Kidney glomerular epithelial cell (primary cell): ENCODE results near the gene SSUH2.

Experiments
- DNase-seq: peaks from one replicate; lab custom pipeline; 2025; lab: John Stamatoyannopoulos, UW

The SSUH2 gene

DNA sequence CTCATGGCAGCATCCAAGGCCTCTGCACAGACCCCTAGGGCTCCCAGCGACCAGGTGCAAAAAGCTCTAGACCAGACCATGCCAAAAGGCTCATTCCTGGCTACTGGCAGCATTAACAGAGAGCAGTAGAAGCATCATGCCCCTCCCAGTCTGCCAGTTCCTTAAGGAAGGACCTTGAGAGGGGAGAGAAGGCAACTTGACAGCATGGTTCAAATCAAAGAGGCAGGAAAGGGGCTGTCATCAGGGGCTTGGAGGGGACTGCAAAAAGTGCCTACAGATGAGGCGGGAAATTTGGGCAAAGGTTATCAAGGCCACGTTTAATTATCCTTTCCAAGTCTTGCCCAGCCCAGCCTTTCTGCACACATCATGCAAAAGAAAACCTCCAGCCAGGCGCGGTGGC lies 64.7 kb downstream of the SSUH2 start:
- DNase-seq = no peak

DNA sequence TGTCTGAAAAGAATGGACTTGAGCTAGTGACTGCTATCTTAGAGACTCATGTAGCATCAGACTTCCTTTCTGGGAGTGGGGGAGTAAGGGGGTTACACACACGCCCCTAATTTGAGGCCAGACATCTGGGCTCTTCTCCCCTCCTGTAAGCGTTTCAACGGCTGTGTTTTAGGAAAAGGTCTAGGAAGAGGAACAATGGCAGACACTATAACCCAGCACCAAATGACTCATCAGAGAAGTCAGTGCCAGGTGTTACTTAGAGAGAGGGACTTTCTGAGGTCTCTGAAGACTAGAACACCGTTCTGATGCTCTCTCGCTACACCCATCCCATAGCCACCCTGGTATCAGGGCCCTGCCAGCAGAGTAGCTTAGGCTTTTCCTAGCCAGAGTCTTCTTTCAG lies 65.5 kb downstream of the SSUH2 start:
- peak; percentile 7 for DNase-seq

DNA sequence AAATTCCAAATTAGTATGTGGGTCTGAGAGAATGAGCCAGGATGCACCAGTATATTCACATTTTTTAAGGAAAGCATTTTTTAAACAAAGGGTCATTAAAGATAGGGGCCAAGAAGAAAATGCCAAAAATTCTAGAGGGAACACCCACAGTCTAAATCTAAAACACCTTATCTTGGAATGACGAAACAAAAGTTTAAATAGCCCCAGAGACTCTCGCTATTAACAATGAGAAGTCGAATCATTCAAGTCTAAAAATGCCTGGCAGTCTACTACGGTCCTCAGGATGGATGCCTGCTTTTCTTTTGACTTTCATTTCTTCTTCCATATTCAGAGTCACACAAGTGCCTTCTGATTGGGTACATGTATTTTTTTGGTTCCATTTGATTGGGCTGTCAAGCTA lies 66.3 kb downstream of the SSUH2 start:
- no peak for DNase-seq

DNA sequence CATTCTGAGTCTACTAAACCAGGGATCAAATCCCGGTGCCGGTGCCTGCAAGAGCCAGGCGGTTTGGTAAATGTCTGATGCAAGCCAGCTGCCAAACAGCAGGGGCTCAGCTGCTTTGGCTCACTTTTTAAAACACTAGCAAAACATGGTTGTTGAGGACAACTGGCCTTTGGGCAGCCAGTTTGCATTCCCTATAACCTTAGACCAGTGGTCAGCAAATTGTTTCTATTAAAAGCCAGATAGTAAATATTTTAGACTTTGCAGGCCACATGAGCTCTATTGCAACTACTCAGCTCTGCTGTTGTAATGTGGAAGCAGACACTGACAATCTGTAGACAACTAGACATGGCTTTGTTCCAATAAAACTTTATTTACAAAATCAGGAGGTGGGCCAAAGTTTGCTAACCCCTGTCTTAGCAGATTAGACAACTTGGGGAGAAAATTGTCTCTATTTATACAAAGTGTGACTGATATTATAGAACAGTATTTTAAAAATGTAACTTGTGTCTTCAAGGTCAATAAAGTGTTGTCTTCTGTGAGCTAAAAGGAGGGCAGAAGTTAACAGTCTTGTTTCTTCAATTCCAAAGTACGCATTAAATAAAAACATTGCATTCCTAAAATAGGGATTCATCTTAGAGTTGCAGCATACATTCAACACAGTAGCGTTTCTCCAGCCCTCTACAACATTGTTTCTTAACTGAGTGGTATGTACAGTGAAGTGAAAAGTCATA lies 67.6 kb downstream of the SSUH2 start:
- no peak for DNase-seq

- no peak for DNase-seq
Measured at GRCh38 chr3:8576436-8576835, 68.2 kb downstream of the SSUH2 start.

- peak; percentile 28 for DNase-seq
Measured at GRCh38 chr3:8575364-8576104, 69.1 kb downstream of the SSUH2 start.

GRCh38 chr3:8574670-8575322 lies 69.8 kb downstream of the SSUH2 start:
- DNase-seq = no peak

DNA sequence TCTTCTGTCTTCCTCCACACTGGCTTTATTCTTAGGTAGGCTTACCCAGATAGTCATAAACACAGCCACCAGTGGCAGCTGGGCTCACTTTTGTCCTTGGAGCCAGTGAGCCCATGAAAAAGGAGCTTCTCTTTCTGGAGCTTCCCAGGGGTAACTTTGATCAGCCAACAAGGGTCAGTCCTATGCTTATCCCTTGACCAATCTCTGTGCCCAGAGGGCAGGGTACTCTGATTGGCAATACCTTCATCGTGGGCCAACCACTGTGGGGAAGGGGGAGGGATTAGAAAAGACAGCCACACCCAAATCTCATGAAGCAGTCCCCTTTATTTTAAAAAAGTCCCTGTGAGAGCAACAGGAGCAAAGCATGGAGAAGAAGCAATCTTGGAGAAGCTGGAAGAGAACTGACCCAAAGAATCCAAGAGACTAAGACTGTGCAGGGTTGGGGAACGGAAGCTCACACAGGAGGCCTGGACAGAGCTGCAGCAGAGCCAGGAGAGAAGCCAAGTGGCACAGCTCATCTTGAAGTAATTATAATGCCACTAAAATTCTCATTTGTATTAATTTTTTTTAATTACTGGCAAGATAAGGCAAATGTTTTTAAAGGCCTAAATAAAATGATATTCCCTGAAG lies 70.4 kb downstream of the SSUH2 start:
- no peak for DNase-seq

- DNase-seq = no peak
Measured at GRCh38 chr3:8573342-8573926, 71.2 kb downstream of the SSUH2 start.

- no peak for DNase-seq
Measured at GRCh38 chr3:8571256-8571655, 73.3 kb downstream of the SSUH2 start.
